Activated CD4-positive, alpha-beta T cell treated with anti-CD3 and anti-CD28 coated beads, Interleukin-2, amount 50 U/mL, for 16 hours (primary cell): ENCODE results near the gene LCOR.
"Not testable (repeated sequence)": the region's sequence is repeated elsewhere in the genome, so short reads cannot be mapped to it uniquely, and the experiment has no call there.

Experiments
- DNase-seq: peaks from one replicate; pipeline ENCODE4 v3.0.0-alpha.2; 2020

LCOR gene

GRCh38 chr10:97016728-97017473, 184.8 kb downstream of the LCOR start:
- peak; percentile 66 for DNase-seq

DNA sequence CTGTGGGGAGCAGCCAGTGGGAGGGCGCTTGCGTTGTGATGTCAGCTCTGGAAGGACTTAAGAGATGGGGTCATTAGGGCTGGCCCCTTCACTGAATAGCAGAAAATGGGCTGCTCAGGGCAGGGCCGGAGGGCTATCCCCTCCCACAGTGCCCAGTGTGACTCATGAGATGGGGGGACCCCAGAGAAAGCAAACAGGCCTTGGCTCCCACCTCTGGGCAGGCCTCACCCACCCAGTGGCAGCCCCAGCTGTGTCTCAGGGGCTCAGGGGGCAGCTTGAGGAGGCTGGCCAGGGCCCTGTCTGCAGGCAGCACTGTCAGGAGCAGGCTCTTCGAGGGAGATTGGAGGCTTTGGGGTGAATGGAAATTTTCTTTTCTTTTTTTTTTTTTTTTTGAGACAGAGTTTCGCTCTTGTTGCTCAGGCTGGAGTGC, 185.4 kb downstream of the LCOR start:
- DNase-seq = no peak

DNA sequence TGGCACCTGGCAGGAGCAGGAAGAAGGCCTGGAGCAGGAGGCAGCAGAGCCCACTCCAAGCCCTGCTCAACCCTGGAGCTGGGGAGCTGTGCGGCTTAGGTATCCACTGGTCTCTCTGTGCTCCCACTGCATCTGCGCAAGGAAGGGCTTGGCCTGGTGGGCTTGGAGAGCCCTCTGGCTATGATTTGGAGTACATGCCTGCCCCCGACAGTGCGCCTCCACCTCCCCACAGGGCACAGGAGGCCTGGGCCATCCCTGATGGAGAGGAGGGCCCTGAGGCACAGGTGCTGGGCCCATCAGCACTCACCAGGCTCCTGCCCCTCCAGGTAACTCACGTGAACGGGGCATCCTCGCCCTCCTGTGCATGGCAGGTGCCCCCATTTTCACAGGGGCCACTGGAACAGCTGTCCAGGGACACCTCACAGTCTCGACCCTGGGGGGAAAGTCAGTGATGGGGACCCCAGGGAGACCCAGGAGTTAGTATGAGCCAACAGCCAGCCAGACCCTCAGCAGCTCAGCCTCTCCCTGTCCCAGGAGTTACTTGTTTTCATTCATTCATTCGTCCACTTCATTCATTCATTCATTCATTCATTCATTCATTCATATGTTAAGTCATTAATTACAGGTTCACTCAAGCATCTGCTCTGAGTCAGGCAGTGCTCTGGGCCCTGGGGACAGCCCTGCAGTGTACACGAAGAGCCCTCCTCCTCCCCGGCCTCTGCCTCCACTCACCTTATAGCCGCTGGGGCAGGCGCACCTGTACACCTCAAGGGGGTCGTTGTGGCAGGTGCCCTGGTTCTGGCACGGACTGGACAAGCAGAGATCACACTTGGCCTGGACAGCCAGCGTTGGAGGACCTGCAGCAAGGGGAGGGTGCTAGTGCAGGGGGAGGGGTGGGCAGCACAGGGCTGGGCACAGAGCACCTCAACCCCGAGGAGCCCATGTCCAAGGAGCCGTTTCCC, 186.4 kb downstream of the LCOR start:
- no peak for DNase-seq

- DNase-seq = no peak
Measured at GRCh38 chr10:97019213-97019844, 187.2 kb downstream of the LCOR start.

GRCh38 chr10:97020452-97021400, 188.6 kb downstream of the LCOR start:
- DNase-seq = no peak

DNA sequence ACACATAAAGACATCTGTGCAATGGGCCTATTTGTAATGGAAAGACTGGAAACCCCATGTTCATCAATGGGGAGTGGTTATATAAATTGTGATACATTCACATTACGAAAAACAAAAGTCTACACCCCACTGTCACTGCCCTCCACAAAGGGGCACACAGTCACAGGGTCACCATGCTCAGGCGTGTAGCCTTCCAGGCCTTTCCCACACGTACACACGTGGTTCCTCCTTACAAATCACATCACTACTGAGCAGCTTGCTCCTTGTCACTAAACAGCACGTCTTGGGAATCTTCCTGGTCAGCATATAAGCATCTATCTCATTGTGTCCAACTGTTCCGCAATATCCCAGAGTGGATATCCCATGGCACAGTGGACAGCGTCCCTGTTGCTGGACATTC, 190.5 kb downstream of the LCOR start:
- DNase-seq = no peak

- DNase-seq = no peak
Measured at GRCh38 chr10:97023401-97024167, 191.5 kb downstream of the LCOR start.

- no peak for DNase-seq
Measured at GRCh38 chr10:97024168-97025073, 192.3 kb downstream of the LCOR start.

DNA sequence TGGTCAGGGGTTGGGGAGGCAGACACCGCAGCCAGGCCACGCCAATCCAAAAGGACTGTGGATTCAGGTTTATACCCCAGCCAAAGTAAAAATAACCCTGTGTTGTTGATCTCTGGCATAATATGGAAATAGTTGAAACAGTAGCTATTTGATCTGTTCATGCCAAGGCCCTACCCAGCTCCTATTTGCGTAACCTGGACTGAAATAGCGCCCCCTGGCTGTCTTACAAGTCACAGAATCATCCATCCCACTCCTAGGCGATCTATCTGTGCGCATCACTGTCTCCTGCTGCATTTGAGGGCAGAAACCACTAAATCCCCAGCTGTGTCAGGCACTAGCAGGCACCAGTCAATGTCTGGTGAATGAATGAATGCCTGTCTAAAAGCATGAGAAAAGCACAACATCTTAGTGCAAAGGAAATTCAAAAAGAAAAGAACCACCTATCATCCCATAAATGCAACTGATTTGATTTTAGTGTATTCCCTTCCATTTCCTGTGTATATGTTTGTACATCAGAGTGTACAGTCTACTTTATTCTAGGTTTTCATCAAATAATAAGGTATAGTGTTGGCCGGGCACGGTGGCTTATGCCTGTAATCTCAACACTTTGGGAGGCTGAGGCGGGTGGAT, 193.6 kb downstream of the LCOR start:
- peak; percentile 66 for DNase-seq

DNA sequence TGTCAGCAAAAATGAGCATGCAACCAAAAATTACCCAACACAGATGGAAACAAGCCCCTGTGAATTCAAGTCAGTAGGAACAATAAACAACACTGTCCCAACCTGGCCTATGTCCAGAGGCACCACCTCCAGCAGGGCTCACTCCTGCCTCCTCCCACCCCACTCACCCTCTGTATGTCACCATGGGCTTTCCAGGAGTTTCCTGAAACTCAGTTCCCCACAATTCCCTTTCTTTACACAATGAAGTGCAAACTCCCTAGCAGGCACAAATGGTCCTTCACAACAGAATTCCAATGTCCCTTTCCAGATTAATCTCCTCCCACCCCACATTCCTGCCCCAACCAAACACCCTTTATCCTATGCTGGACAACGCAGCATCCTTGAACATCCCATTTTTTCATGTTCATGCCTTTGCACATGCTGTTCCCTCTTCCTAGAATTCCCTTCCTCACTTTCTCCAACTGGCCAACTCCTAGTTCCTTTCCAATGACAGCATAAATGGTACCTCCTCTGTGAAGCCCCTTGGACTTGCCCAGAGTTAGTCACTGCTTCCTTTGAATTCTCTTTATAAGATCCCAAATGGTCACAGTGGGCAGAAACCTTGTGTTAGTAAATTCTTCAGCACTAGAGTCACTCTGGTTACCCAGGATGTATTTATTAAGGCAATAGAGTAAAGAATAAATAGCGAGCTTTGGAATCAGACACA, 196.2 kb downstream of the LCOR start:
- no peak for DNase-seq

DNA sequence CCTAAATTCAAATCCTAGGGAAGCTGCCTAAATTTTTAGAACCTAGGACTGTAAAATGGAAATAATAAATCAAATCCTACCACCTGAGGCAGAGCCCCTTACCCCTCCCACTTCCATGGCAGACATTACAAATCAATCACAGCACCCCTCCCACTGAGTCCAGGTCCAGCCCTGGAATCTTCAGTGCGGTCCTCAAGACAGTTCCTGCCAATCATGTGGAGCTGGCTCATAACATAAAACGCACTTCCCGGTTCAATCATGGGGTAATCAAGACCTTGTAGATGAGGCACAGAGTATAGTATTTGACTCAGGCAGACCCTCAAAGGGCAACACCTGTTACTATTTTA, 196.7 kb downstream of the LCOR start:
- DNase-seq = no peak

DNA sequence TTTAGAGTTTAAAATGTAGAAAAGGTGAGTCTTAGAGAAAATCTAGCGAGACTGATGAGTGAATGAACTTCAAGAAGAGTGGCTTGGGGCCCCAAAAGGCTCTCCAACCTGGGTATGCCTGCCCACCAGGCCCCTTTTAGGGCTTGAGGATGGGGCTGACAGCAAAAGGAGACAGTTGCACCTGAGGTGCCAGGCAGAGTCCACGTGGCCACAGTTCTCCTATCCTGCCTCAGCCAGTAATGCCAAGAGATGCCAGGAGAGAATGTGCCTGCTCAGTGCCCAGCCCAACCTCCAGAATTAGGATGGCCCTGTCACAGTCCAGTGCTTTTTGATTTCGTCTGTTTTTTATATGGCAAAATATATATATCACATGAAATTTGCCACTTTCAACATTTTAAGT, 197.2 kb downstream of the LCOR start:
- no peak for DNase-seq

- no peak for DNase-seq
Measured at GRCh38 chr10:97030894-97031293, 198.8 kb downstream of the LCOR start.

GRCh38 chr10:97031459-97031858, 199.4 kb downstream of the LCOR start:
- DNase-seq = no peak

- no peak for DNase-seq
Measured at GRCh38 chr10:97032624-97033023, 200.5 kb downstream of the LCOR start.

DNA sequence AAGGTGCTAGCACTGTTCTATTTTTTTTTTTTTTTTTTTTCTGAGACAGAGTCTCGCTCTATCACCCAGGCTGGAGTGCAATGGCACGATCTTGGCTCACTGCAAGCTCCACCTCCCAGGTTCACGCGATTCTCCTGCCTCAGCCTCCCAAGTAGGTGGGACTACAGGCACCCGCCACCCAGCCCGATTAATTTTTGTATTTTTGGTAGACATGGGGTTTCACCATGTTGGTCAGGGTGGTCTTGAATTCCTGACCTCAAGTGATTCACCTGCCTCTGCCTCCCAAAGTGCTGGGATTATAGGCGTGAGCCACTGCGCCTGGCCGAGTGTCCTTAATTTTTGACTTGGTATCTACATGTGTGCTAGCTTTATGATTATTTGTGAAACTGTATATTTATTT, 201.7 kb downstream of the LCOR start:
- not testable (repeated sequence) for DNase-seq

- DNase-seq = no peak
Measured at GRCh38 chr10:97034301-97034700, 202.2 kb downstream of the LCOR start.

DNA sequence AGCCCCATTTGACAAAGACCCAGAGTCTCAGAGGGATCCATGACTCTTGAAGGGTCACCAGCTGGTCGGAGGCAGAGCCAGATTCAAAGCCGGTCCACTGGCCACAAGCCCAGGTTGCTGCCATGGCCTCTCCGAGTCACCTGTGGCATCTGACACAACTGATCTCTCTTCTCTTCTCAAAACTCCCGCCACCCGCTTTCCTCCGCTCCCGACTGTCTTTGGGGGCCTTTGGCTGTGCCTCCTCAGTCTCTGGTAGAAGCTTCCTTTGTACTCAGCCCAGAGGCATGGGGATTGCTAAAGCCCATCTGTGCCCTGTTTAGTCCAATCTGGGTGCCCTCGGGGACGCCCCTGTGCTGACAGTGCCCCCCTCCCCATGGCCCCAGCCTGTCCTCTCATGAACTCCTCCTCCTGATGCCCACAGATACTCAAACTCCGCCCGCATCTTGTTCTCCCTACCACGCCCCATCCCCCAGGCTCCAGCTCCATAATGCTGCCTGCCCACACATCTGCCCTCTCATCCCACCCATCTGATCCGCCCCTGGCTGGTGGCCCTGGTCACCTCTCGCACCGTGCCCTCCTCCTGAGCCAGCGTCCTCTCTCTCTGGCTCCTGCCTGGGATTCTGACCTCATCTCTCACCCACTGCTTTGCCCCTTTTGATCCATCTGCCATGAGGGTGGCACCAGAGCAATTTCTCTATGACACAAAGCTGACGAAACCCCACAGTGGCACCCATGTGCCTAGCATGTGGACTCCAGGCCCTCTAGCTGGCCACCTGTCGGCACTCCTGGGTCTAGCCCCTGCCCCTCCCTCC, 203.1 kb downstream of the LCOR start:
- DNase-seq = no peak
